Fibroblast of skin of right biceps (primary cell): ENCODE measurements around the gene KCNG2.

Experiments used
- DNase-seq: peaks from one replicate; pipeline ENCODE4 v3.0.0-alpha.2; 2013

Gene KCNG2

GRCh38 chr18:79896738-79897137 lies 99.0 kb downstream of the KCNG2 start:
- no peak for DNase-seq

- no peak for DNase-seq
Measured at GRCh38 chr18:79897940-79898625, 100.3 kb downstream of the KCNG2 start.

- DNase-seq, result no peak
Measured at GRCh38 chr18:79898952-79899608, 101.3 kb downstream of the KCNG2 start.

- DNase-seq, result no peak
Measured at GRCh38 chr18:79899609-79900445, 102.1 kb downstream of the KCNG2 start.

GRCh38 chr18:79900610-79901570 lies 103.2 kb downstream of the KCNG2 start:
- DNase-seq, result no peak

- DNase-seq, result no peak
Measured at GRCh38 chr18:79901665-79902064, 103.9 kb downstream of the KCNG2 start.

GRCh38 chr18:79902075-79902474 lies 104.3 kb downstream of the KCNG2 start:
- no peak for DNase-seq

- DNase-seq, result no peak
Measured at GRCh38 chr18:79902640-79903039, 104.9 kb downstream of the KCNG2 start.

GRCh38 chr18:79903071-79903635 lies 105.4 kb downstream of the KCNG2 start:
- no peak for DNase-seq

- DNase-seq, result no peak
Measured at GRCh38 chr18:79903787-79904356, 106.1 kb downstream of the KCNG2 start.

- DNase-seq, result no peak
Measured at GRCh38 chr18:79904357-79905147, 106.8 kb downstream of the KCNG2 start.

GRCh38 chr18:79905389-79905911 lies 107.7 kb downstream of the KCNG2 start:
- DNase-seq, result no peak

GRCh38 chr18:79905993-79906392 lies 108.3 kb downstream of the KCNG2 start:
- no peak for DNase-seq

GRCh38 chr18:79906706-79907105 lies 109.0 kb downstream of the KCNG2 start:
- DNase-seq, result no peak

- DNase-seq, result no peak
Measured at GRCh38 chr18:79910563-79911343, 113.0 kb downstream of the KCNG2 start.

GRCh38 chr18:79911344-79912270 lies 113.9 kb downstream of the KCNG2 start:
- no peak for DNase-seq

GRCh38 chr18:79912409-79912991 lies 114.8 kb downstream of the KCNG2 start:
- DNase-seq, result peak; percentile 43
